CD4-positive, alpha-beta T cell treated with Interleukin-6 at 100 ng/mL for 8 hours (primary cell): ENCODE data around the gene OSBPL8.
A peak's percentile ranks its signal among the peaks of the same experiment; 100 is the strongest.

ENCODE experiments used
- DNase-seq: peaks from one replicate; pipeline ENCODE4 v3.0.0-alpha.2; 2020; ENCODE audit warnings: mixed read lengths, low spot score

The OSBPL8 gene

GRCh38 chr12:76559400-76560085 is at the start of gene OSBPL8:
Gene OSBPL8 (minus strand): TSS chr12:76559771. CDS start chr12:76487551, 72,220 bp downstream.
- DNase-seq, result peak; percentile 93

GRCh38 chr12:76608070-76608469 is 48.5 kb upstream of the OSBPL8 start:
- no peak for DNase-seq

- no peak for DNase-seq
Observed at GRCh38 chr12:76595056-76595455, 35.5 kb upstream of the OSBPL8 start.

DNA sequence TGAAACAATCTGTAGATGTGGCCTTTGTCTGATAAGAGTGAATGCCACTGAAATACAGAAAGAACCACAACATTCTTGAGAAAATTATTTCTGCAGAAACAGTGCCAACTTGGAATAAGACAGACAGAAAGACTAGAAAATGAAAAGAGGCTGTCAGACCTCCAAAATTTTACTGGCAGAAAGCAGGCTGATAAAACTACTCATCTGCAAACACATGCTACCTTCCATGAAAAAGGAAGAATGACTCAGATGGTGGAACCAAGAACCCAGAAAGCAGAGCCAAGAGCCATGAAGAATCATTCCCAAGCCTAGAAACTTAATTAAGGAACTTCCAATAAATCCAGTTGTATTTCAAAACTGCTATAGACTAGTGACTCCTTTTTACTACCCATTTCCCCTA is 31.9 kb upstream of the OSBPL8 start:
- DNase-seq, result no peak

DNA sequence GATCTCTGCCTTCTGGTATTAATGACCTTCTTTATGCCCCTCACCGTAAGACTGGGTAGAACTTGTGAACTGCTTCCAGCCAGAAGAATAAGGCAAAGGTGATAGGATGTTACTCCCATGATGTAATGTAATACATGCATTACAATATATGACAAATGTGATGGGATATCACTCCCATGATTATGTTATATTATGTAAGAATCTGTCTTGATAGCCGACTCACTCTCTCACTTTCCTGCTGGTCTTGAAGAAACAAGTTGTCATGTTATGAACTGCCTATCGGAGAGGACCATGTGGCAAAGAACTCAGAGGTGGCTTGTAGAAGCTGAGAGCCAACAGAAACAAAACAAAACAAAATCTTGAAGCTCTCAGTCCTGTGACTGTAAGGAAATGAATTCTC is 30.6 kb upstream of the OSBPL8 start:
- no peak for DNase-seq

- DNase-seq, result no peak
Observed at GRCh38 chr12:76588881-76589565, 29.5 kb upstream of the OSBPL8 start.

DNA sequence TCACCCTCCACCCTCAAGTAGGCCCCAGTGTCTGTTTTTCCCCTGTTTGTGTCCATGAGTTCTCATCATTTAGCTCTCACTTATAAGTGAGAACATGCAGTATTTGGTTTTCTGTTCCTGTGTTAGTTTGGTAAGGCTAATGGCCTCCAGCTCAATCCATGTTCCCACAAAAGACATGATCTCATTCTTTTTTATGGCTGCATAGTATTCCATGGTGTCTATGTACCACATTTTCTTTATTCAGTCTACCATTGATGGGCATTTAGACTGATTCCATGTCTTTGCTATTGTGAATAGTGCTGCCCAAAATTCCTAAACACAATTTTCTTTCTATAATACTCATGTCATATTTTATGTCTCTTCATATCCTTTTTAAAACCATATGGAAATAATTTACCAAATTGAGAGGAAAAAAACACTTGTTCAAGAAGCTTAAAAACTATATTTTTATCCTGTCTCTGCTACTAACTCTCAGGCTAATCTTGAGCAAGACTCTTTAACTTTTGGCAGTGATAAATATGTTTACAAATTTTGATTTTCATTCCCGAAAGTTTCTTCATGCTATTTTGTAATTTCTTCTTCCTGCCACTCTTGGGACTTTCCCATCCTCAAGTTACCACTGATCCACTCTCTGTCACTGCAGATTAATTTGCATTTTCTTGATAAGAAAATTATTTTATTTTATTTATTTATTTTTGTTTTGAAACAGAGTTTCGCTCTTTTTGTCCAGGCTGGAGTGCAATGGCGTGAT is 28.0 kb upstream of the OSBPL8 start:
- DNase-seq, result no peak

DNA sequence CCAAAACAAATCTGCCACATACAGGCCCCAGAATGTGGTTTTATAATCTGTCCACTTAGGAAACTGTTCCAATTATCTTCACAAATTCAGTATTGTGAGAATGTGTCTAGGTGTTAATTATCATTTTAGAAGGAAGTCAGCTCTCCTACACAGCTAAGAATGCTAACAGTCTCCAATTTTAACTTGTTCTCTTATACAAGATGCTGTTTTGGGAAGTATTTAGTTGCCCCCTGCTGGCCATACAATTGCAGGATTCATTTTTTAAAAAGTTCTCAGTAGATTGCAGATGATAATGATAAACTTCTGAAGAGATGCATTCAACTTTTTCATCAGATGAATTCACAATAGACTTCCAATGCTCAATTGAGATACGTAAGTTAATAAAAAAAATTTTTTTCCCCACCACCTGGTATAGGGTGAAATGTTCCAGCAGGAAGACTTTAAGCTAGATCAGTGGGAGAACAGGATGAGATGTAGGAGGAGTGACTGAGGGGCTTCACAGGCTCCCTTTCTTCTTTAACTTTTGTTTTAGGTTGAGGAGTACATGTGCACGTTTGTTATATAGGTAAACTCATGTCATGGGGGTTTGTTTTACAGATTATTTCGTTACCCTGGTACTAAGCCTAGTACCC is 27.3 kb upstream of the OSBPL8 start:
- peak; percentile 53 for DNase-seq

DNA sequence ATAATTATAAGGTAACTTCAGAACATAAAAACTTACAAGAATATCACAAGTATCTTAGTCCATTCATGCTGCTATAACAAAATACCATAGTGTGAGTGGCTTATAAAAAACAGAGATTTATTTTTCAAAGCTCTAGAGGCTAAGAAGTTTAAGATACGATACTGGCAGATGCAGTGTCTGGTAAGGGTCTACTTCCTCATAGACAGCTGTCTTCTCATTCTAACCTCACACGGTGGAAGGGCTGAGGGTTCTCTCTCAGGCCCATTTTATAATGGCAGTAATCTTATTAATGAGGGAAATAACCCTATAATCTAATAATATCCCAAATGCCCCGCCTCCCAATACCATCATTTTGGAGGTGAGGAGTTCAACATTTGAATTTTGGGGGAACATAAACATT is 23.7 kb upstream of the OSBPL8 start:
- DNase-seq, result no peak

GRCh38 chr12:76573840-76574373 is 14.3 kb upstream of the OSBPL8 start:
- no peak for DNase-seq

DNA sequence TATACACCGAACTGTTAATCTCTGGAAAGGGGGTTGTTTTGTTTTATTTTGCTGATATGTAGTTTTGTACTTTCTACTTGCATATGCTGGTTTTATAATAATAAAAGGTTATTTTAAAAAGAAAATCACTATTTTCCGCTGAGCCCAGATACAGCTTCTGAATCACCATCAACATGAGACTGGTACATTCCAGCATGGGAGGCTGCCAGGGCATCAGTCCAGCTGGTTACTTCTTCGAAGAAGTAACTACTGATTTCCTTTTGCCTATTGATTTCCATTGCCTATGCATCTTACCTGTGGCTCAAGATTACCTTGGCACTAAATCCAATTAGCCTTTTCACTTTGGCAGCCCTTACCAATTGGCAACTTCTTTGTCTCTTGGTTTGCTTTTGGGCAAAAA is 11.7 kb upstream of the OSBPL8 start:
- no peak for DNase-seq

DNA sequence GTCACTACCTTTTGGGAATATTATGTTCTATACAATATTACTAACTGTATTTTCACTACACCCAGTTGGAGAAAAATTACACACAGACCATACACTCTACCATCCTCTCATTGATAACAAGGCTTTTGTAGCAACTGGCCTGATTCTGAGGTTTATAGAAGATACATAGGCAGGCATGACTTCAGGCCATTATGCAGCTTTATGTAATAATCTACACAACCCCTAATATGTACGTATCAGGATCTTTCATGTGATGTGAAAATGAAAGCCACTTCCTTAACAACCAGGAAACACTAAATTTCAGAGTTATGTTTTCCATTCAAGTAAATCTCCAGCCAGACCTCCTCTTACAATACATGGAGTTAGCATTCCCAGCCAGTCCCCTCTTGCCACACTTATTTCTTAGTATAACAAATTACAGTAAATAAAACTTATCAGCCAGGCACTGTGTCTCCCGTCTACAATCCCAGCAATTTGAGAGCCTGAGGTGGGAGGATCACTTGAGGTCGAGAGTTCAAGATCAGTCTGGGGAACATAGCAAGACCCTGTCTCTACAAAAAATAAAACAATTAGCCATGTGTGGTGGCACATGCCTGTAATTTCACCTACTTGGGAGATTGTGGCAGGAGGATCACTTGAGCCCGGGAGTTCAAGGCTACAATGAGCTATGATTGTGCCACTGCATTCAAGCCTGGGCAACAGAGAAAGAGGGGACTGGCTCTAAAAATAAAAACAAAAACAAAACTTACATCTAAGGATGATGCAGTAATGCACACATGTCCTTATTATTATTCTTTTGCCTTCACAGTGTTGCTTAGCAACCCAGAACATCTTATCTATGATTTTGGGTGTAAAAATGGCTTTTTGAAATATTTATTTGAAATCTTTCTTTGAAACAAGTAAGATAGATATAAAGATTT is 10.4 kb upstream of the OSBPL8 start:
- DNase-seq, result no peak

- DNase-seq, result no peak
Observed at GRCh38 chr12:76568888-76569551, 9.4 kb upstream of the OSBPL8 start.

- no peak for DNase-seq
Observed at GRCh38 chr12:76568130-76568529, 8.6 kb upstream of the OSBPL8 start.

- DNase-seq, result no peak
Observed at GRCh38 chr12:76563061-76563460, 3.5 kb upstream of the OSBPL8 start.

DNA sequence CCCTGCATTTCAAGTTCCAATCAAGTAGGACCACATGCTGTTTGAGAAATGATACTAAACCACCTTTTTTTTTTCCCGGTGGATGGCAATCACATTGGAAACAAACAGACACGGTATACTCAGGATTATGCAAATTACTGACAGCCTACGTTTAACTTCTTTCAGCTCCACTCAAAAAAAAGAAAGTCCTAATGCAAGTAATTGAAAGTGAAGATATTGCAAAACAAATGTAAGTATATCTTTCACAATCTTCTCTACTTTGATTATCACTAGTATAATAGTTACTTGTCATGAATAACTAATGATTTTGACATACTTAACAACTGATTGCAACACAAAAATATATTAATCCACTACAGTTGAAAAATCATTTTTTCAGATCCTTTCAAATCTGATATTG is 2.6 kb upstream of the OSBPL8 start:
- no peak for DNase-seq

DNA sequence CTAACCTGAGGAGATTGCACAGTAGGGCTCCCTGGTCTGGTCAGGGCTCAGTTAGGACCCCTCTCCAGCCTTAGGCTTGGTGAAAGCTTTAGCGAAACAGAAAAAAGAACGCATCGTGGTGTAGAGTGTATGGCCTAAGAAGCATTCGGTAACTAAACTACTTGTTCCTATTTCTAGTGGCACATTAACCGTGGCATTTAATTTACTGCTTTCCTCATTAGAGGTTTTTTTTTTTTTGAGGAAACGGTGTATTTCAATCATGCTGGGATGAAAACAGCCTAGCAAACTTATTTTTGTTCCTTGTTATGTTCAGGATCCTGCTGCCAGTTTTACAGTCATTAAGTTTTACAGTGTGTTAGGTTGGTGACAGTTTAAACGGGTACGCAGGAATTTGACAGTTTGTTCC is 518 bp upstream of the OSBPL8 start:
- no peak for DNase-seq

DNA sequence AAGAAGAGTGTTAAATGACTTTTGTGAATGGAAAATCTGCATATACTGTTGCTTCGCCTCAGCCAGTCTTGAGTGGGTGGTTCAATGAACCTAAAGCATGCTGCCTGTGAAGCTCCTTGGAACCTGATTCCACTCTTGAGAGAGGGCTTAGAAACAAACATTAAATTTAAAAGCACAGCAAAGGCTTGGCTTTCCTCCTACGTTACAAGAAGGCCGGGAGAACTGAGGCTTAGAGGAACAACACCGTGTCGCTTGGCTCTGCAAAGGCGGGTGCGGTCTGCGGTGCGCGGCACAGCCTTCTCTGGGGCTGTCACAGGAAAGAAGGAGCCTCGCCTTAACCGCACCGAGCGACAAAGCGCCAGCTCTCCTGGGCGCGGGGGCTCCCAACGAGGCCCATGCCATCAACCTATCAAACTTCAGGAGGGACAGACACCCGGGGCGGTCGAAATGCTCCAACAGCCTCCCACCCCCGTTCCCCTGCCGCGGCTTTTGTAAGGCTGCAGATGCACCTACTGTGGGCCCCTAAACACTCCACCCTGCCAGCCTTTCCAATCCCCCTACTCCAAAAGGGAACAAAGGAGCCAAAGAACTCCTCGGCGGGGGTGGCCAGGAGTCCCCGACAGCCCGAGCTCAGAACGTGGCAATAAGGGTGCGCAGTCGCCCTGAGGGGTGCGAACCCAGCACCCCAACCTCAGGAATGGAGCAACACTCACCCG is 729 bp downstream of the OSBPL8 start:
- peak; percentile 79 for DNase-seq

DNA sequence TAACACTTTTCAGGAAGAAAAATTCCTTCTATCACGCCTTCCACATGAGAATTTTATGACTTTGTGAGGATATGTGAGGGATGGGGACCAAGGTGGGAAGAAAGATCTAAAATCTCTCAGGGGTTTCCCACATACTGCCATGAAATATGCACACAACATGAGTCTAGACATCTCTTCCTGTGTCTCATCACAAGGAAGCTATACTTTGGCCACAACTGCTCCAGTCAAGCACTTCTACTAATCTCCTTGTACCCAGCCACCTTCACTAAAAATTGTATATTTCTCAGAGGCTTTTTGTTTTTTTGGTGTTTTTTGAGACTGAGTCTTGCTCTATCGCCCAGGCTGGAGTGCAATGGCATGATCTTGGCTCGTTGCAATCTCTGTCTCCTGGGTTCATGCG is 3.2 kb downstream of the OSBPL8 start:
- DNase-seq, result peak; percentile 29

GRCh38 chr12:76555797-76556196 is 3.8 kb downstream of the OSBPL8 start:
- DNase-seq, result no peak
